IPS-NIHi7 (cell line): Measurements from ENCODE around the gene TMEM132E.

Experiments
- DNase-seq: peaks from one replicate; pipeline ENCODE4 v3.0.0; 2012; ENCODE audit warnings: mixed read lengths; ENCODE audit errors: extremely low spot score

Gene TMEM132E

DNA sequence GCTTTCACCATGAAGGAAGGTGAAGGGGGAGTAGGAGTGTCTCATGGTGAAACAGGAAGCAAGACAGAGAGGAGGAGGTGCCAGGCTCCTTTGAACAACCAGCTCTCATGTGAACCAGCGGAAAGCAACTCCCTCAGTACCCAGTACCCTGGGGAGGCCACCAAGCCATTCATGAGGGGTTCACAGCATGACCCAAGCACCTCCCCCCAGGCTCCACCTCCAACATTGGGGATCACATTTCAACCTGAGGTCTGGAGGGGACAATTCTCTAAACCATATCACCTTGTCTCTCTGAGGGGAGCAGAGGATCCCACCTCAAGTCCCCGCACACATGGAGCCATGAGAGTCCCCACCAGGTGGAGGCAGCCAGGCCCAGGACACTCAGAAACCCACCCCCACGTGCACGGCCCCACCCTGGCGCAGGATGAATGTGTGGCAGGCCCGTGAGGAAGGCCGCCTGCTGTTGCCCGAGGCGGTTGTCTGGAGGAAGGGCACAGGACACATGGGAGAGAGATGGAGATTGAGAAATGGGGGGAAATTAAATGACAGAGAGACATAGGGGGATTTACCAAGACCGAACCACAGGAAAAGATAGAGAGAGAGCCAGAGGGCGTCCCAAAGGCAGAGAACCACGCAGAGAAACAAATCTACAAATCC, 85.9 kb downstream of the TMEM132E start:
- no peak for DNase-seq

DNA sequence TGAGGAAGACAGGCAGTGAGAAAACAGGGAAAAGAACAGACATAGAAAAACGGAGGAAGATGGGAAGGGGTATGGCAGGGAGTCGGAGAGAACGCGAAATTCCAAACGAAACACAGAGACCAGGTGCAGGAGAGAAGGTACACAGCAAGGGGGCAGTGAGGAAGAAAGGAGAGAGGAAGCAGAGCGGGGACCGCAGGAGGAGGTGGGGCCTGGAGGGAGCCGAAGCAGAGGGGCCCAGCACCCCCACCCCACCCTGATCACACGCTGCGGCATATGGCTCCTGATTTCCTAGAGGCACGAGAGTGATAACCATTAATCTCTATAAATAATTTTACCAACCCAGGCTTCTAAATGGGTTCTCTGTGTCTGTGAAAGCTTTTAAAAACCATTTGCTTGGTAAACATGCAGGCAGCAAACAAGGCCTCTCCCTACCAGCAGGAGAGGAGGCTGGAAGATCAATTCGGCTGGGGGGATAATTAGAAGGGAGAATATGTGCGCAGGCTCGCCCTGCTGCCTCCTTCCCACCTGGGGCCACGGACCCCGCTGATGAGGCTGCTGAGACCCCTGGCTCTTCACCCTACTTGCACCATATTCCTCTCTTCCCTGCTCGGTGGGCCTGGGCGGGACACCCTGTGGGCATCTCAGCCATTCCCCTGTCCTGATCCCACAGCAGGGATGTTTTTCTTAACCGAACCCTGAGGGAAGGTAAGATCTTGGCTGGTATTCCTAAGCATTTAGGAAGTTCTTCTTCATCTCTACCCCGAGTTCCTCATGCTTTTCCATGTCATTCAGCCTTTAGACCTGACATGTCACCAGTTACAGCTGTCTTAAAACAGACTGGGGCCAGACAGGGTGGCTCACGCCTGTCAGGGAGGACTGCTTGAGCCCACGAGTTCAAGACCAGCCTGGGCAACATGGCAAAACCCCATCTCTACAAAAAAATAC, 86.7 kb downstream of the TMEM132E start:
- DNase-seq: peak; percentile 82

- DNase-seq: no peak
These were observed 88.3 kb downstream of the TMEM132E start for GRCh38 chr17:34667656-34668055.

- DNase-seq: no peak
These were observed 88.8 kb downstream of the TMEM132E start for GRCh38 chr17:34668206-34668605.

GRCh38 chr17:34669511-34669910, 90.1 kb downstream of the TMEM132E start:
- no peak for DNase-seq

DNA sequence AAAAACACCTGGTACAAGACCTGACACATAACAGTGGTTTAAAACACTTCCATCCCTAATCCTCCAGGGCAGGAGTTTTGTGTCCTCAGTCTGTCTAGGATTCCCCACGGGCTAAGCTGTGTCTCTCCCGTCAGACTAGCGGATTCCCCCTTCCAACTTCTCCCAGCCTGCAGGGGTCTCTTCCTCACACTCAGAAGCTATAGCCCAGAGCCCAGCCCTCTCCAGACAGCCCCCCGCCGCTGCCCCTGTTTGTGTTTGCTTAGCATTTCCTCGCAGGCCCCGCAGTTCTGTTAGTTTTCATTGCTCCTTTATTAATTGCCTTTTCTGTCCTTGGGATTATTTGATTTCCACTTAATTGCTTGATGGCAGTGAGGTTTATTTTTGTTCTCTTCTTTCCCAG, 91.2 kb downstream of the TMEM132E start:
- DNase-seq: no peak

DNA sequence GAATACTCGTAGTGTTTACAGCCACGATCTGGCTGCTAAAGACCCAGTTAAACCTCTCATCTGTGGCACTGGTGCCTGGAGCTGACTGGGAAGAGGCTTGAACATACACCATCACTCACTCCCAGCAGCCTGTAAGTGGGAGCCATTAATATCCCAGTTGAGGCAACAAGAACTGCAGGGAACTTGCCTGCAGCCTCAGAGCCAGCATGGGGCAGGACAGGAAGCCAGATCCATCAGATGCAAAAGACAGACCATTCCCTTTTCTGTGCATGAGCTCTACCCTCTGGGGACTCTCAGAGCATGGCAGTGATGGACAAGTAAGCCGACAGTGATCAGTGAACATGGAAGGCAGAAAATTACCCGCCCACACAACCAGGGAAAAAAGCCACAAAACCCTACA, 91.8 kb downstream of the TMEM132E start:
- no peak for DNase-seq

DNA sequence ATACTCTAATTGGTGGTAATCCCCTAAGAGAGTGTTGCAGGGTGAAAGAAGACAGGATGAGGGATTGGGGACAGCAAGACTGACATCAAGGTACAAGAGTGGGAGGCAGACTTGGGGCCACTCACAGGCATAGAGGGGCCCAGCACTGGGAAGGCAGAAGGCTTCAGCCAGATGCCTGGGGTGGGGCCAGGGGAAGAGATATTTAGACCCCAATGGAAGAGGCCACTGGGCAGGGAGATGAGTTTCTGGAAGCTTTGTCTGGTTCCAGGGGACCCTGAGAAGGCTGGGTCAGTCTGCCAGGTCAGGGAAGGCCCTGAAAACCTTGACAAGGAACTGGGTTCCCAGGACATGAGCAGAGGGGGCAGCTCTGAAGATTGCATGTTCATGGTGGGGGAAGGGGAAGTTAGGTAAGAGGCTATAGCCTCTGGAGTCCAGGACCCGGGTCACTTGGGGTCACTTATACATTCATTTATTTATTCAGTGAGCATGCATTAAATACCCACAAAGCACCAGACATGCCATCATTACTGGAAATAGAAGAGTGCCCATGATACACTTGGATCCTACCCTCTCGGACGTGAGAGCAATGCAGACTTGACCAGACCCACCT, 92.9 kb downstream of the TMEM132E start:
- DNase-seq: no peak

GRCh38 chr17:34673516-34673915, 94.1 kb downstream of the TMEM132E start:
- no peak for DNase-seq

- no peak for DNase-seq
These were observed 94.9 kb downstream of the TMEM132E start for GRCh38 chr17:34673995-34674890.

GRCh38 chr17:34675143-34675542, 95.8 kb downstream of the TMEM132E start:
- no peak for DNase-seq

- DNase-seq: no peak
These were observed 96.2 kb downstream of the TMEM132E start for GRCh38 chr17:34675605-34676004.

GRCh38 chr17:34680151-34680550, 100.8 kb downstream of the TMEM132E start:
- DNase-seq: no peak

- DNase-seq: no peak
These were observed 102.9 kb downstream of the TMEM132E start for GRCh38 chr17:34682305-34682704.

DNA sequence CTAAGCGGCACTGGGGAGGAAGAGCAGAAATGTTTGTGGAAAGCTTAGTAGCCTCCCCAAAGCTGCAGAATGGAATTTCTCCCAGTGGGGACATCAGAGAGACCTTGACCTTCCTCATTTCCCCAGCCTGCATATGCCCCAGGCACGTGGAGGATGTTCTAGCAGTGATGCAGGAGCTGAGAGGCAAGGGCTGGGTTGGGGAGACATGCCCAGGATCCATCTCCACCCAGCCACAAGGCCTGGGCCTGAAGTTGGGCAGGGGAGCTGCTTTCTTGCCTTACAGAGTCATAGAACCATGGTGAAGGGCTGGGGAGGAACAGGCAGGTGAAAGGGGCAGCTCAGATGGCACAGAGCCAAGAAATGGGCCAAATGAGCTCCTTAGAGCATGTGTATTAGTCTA, 104.0 kb downstream of the TMEM132E start:
- no peak for DNase-seq
